Subcutaneous abdominal adipose tissue (tissue), 5 donors: ENCODE measurements around the gene IFI6.
"Not testable (repeated sequence)": the region's sequence is repeated elsewhere in the genome, so short reads cannot be mapped to it uniquely, and the experiment has no call there.

Experiments used
- H3K27ac ChIP-seq: one replicate; pipeline ENCODE4 v1.7.0; 2013; ENCODE audit warnings: low read depth, mild to moderate bottlenecking, inconsistent platforms, low read length, moderate library complexity
- H3K27me3 ChIP-seq, 5 donors: one replicate each; pipeline ENCODE4 v1.7.0; 2013; ENCODE audit warnings: low read length in 5 of 5, inconsistent platforms in 1 of 5; ENCODE audit not compliant: control insufficient read depth in 5 of 5, insufficient read depth in 4 of 5
- H3K36me3 ChIP-seq, 5 donors: one replicate each; pipeline ENCODE4 v1.7.0; 2013; ENCODE audit warnings: low read length in 5 of 5; ENCODE audit not compliant: control insufficient read depth in 5 of 5, insufficient read depth in 5 of 5
- H3K4me1 ChIP-seq, 5 donors: one replicate each; pipeline ENCODE4 v1.7.0; 2013; ENCODE audit warnings: low read length in 5 of 5, mild to moderate bottlenecking in 3 of 5, moderate library complexity in 1 of 5; ENCODE audit not compliant: control insufficient read depth in 5 of 5, insufficient read depth in 5 of 5
- H3K4me3 ChIP-seq, 5 donors: one replicate each; pipeline ENCODE4 v1.7.0; 2013; ENCODE audit warnings: low read length in 5 of 5, low read depth in 1 of 5
- H3K9ac ChIP-seq, 5 donors: one replicate each; pipeline ENCODE4 v1.7.0; 2013; ENCODE audit warnings: low read length in 5 of 5, mild to moderate bottlenecking in 4 of 5, moderate library complexity in 3 of 5
- H3K9me3 ChIP-seq, 5 donors: one replicate each; pipeline ENCODE4 v1.7.0; 2013; ENCODE audit warnings: low read length in 5 of 5; ENCODE audit not compliant: control insufficient read depth in 5 of 5
- donor health status: healthy.
- donor health status: healthy.
- donor health status: healthy.
- donor health status: healthy.
- donor health status: healthy.

Gene IFI6

GRCh38 chr1:27690183-27690582 is 18.2 kb upstream of the IFI6 start:
- Histone ChIP-seq H3K4me1 (peaks cover 3 to 17% (median 13%) of the 10 kb centered on the region in 5 donors), H3K27me3 (no peaks in the 10 kb centered on the region), H3K9ac (peak overlapping the region in 1 of 5 donors; percentile 18), H3K36me3 (no peaks in the 10 kb centered on the region), H3K27ac (peak overlapping the region; percentile 72), H3K4me3 (peak overlapping the region in 1 of 5 donors; percentile 33), H3K9me3 (no peaks in the 10 kb centered on the region)

- peak overlapping the region; percentile 72 for H3K27ac ChIP-seq
- H3K36me3 ChIP-seq, result no peaks in the 10 kb centered on the region
- H3K9me3 ChIP-seq, result no peaks in the 10 kb centered on the region
- peak overlapping the region in 2 of 5 donors; percentile 7 to 18 for H3K9ac ChIP-seq
- peaks cover 3 to 17% (median 13%) of the 10 kb centered on the region in 5 donors for H3K4me1 ChIP-seq
- H3K27me3 ChIP-seq, result no peaks in the 10 kb centered on the region
- peak overlapping the region in 4 of 5 donors; percentile 10 to 44 (median 32) for H3K4me3 ChIP-seq
Measured at GRCh38 chr1:27689423-27690173, 17.6 kb upstream of the IFI6 start.

GRCh38 chr1:27687906-27688305 is 15.9 kb upstream of the IFI6 start:
- Histone ChIP-seq H3K4me1 (peaks cover 3 to 17% (median 13%) of the 10 kb centered on the region in 5 donors), H3K9ac (no peak overlapping the region), H3K36me3 (no peaks in the 10 kb centered on the region), H3K27ac (no peak overlapping the region), H3K27me3 (no peaks in the 10 kb centered on the region), H3K4me3 (no peak overlapping the region), H3K9me3 (no peaks in the 10 kb centered on the region)

GRCh38 chr1:27686223-27686990 is 14.4 kb upstream of the IFI6 start:
- Histone ChIP-seq H3K27ac (no peak overlapping the region), H3K4me1 (peaks cover 3 to 17% (median 13%) of the 10 kb centered on the region in 5 donors), H3K4me3 (no peak overlapping the region), H3K9ac (no peak overlapping the region), H3K27me3 (no peaks in the 10 kb centered on the region), H3K36me3 (no peaks in the 10 kb centered on the region), H3K9me3 (peaks cover 0 to 10% (median 0%) of the 10 kb centered on the region in 5 donors)

- peaks cover 0 to 17% (median 6%) of the 10 kb centered on the region in 5 donors for H3K9me3 ChIP-seq
- no peak overlapping the region for H3K4me3 ChIP-seq
- H3K36me3 ChIP-seq, result no peaks in the 10 kb centered on the region
- H3K27me3 ChIP-seq, result no peaks in the 10 kb centered on the region
- H3K27ac ChIP-seq, result no peak overlapping the region
- H3K9ac ChIP-seq, result no peak overlapping the region
- H3K4me1 ChIP-seq, result peaks cover 0 to 5% (median 2%) of the 10 kb centered on the region in 5 donors
Measured at GRCh38 chr1:27684176-27684575, 12.2 kb upstream of the IFI6 start.

GRCh38 chr1:27682351-27682944 is 10.5 kb upstream of the IFI6 start:
- Histone ChIP-seq H3K4me3 (no peak overlapping the region), H3K4me1 (no peaks in the 10 kb centered on the region), H3K9ac (no peak overlapping the region), H3K27ac (no peak overlapping the region), H3K9me3 (peaks cover 0 to 17% (median 6%) of the 10 kb centered on the region in 5 donors), H3K36me3 (no peaks in the 10 kb centered on the region), H3K27me3 (no peaks in the 10 kb centered on the region)

GRCh38 chr1:27681580-27681979 is 9.6 kb upstream of the IFI6 start:
- H3K27ac ChIP-seq, H3K36me3 ChIP-seq, H3K27me3 ChIP-seq, H3K4me1 ChIP-seq, H3K4me3 ChIP-seq, H3K9ac ChIP-seq: not testable (repeated sequence)
- H3K9me3 ChIP-seq, result peaks cover 0 to 17% (median 6%) of the 10 kb centered on the region in 5 donors

- H3K9ac ChIP-seq, H3K36me3 ChIP-seq, H3K27ac ChIP-seq, H3K27me3 ChIP-seq, H3K4me3 ChIP-seq, H3K4me1 ChIP-seq: not testable (repeated sequence)
- H3K9me3 ChIP-seq, result peaks cover 0 to 17% (median 6%) of the 10 kb centered on the region in 5 donors
Measured at GRCh38 chr1:27680225-27680791, 8.3 kb upstream of the IFI6 start.

- H3K27ac ChIP-seq, result no peak overlapping the region
- H3K9me3 ChIP-seq, result peaks cover 0 to 17% (median 6%) of the 10 kb centered on the region in 5 donors
- H3K27me3 ChIP-seq, result no peaks in the 10 kb centered on the region
- no peak overlapping the region for H3K4me3 ChIP-seq
- H3K9ac ChIP-seq, result no peak overlapping the region
- no peaks in the 10 kb centered on the region for H3K4me1 ChIP-seq
- no peaks in the 10 kb centered on the region for H3K36me3 ChIP-seq
Measured at GRCh38 chr1:27678747-27679146, 6.8 kb upstream of the IFI6 start.
